ENCODE data around the gene NES.

The NES gene

DNA sequence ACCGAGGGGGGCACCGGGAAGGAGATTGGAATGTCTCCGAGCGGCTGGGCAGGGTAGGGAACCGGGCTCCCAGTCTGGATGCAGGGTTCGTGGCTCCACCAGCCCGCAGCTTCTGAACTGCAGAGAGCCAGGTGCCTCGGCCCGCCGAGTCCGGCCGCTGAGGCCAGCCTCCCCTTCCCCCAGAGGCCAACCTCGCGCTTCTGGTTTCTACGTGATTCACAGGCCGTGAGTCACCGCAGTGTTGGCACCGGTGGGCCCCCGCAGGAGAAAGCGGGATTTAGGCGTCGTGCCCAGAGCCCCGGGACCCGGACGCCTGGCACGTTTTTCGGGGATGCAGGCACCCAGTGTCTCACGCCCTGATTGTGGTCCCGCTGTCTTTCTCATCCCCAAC lies 27.7 kb upstream of the NES start:
- peak; percentile 78 for DNase-seq (ENCODE audit: low spot score)

DNA sequence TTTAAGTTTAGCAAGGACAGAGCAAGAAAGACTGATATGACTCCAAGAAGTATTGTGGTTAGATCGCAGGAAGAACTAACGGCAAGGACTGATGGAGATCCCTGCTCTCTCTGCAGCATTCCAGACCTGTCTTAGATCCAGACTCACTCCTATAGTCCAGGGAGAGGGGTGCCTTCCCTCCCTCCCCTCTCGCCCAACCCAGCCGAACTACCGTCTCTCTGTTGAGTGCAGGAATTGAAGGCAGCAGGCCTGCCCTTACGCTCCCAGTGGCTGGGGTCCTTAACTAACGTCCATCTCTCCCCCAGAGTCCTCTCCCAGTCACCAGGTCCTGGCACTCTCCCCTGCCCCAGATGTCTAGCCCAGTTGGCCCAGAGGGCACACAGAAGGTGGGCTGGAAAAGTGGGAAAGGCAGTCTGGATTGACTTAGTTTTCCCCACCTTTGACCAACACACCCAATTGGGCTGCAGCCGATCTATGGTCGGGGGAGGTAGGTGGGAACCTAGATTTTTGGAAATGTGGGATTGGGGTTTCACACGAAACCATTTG lies 27.0 kb upstream of the NES start:
- no peak for DNase-seq (ENCODE audit: low spot score)

DNA sequence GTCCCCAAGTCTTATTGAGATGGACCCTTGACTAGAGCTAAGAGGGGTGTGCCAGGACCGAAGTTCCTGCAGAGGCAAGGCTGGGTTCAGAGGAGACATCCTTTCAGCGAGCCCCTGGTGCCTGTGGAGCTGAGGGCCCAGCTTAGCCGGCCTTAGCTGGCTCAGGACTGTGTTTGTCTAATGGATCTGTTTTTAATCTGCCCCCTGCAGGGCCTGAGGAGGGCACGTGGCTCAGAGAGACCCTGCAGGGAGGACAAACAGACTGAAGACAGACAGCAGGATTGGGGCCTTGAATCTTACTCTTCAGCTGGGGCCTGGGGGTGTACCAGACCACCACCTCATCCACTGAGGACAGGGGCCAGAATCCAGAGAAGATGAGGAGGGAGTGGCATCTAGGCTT lies 26.5 kb upstream of the NES start:
- DNase-seq (ENCODE audit: low spot score), result no peak

DNA sequence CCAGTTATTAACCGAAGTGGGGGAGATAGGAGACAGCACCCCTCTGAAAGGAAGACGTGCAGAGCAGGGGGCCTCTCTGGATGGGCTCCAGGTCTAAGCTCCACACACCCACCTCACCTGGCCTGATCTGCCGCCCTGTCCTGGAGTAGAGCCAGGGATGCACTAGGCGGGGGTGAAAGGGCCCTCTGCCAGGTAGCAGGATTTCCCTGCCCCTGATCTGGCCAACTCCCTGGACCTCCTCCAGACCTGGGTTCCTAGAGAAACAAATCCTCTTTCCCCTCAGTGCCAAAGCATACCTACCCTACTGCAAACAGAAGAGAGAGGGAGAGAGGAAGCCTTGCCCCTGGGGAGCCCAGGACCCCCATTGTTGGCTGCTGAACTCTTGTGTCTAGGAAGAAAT lies 26.1 kb upstream of the NES start:
- no peak for DNase-seq (ENCODE audit: low spot score)

DNA sequence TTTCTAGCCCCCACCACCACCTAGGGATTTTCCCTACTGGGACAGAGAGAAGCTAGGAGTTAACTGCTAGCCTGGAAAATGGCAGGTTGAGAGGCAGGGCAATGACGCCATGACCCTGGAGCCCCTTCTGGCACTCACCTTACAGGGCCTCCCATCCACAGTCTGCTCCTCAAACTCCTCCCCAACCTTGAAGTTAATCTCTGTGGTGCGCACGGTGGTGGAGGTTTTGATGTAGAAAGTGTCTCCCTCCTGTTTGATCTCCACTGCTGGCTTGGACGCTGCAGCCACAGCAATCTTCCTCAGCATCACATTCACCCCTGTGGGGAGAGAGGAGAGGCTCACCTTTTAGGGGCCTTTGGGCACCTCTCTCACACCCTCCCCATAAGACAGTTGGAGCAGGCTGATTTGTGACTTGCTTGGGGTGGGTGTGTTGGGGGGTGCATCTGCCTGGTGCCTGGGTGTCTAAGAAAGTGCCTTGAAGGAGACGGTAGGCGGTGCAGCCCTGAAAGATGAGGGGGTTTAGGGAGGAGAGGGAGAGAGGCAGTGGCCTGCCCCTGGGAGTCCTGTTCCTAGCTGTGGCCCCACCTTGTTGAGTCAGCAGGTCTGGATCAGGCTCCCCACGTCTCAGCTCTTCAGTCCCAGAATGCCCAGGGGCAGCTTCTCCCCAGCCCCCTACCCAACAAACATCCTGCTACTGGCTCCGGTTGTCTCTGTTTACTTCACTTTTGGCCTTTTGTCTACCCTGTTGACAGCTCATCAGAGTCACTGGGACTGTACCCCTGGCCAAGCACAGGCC lies 23.7 kb upstream of the NES start:
- no peak for DNase-seq (ENCODE audit: low spot score)

DNA sequence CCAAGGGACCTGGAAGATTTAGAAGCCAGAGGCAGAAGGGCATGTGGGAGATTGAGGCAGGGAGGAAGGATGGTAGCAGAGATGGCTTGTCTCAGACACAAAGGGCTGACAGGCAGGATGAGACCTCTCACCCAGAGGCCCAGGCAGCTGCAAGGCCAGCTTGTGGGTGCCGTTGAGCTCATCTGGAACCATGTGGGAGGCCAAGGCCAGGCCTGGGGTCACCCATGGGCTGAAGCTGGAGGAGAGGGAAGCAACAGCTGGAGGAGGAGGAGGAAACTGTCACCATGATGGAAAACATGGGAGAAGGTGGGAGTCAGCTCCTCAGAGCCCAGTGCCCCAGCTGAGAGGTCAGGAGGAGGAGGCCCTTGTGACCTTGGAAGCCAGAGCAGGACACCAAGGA lies 21.8 kb upstream of the NES start:
- no peak for DNase-seq (ENCODE audit: low spot score)

DNA sequence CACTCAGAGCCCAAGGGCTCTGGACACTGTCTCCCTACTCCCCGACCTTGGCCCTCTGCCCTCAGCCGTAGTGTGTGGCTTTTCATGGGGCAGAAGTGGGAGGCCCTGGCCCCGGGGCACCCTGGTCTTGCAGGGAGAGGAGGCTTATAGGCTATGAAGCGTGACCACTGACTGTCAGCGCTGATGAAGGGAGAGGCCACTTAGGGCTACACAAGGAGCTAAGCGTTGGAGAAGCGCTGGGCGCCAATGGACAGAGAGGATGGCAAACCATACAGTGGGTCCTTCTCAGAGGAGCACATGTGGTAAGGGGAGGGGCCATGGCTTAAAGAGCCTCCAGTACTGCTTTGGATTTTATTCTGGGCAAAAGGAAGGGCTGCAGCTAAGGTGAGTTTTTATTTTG lies 20.3 kb upstream of the NES start:
- DNase-seq (ENCODE audit: low spot score), result no peak

DNA sequence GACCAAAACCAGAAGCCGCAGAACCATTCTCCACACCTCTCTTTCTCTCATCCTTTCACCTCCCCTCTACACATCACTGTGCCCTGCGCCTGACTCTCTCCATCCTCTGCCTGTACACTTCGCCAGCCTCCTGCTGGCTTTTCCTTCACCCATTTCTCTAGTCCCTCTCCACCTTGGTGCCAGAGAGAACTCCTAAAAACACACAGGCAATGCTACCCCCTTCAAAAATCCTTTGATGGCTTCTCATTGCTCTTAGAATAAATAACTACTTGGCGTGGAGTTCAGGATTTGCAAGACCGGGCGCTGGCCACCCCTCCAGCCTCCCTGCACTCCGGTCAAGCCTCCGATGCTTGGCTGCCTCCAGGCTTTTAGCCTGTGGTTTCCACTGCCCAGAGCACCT lies 19.5 kb upstream of the NES start:
- DNase-seq (ENCODE audit: low spot score), result no peak

DNA sequence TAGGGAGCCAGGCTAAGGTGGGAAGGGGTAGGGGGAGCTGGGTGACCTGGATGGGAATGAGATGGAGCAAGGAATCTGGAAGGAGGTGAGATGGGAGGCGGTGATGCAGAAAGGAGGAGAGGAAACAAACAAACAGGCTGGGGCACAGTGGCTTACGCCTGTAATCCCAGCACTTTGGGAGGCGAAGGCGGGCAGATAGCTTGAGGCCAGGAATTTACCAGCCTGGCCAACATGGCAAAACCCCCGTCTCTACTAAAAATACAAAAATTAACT lies 17.4 kb upstream of the NES start:
- DNase-seq (ENCODE audit: low spot score), result no peak

DNA sequence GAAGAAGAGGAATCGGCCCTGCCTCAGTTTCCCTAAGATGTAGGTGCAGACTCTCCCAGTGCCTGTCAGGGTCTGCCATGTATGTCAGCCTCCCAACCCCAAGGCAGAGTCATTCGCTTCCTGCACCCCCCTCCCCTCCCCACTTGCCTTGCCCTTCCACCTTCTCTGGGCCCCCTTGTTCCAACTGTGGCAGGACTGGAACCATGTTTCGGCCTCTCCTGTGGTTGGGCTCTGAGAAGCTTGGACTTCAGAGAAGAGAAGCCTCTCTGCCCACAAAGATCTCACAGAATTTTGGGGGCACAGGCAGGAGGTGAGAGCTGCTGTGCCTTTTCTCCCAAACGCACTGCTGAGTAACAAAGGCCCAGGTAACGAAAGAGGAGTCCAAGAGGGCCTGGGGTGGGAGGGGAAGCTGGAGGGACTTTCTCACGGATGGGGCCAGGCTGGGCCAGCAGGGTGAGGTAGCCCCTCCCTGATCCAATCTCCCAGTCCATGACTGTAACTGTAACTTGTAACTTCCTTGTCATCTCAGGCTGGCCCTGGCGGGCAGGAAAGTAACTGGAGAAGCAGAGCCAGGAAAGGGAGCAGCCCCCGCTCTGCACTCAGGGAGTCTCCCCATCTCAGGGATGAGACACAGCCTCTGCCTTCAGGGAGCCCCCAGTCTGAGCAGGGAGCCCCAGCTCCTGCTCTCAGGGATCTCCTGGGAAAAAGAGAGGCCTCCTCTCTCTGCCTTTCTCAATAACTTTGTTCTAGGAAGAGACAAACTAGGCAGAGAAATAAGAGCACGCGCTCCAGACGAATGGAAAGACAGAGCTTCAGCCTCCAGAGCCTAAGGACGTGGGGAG lies 16.9 kb upstream of the NES start:
- no peak for DNase-seq (ENCODE audit: low spot score)

DNA sequence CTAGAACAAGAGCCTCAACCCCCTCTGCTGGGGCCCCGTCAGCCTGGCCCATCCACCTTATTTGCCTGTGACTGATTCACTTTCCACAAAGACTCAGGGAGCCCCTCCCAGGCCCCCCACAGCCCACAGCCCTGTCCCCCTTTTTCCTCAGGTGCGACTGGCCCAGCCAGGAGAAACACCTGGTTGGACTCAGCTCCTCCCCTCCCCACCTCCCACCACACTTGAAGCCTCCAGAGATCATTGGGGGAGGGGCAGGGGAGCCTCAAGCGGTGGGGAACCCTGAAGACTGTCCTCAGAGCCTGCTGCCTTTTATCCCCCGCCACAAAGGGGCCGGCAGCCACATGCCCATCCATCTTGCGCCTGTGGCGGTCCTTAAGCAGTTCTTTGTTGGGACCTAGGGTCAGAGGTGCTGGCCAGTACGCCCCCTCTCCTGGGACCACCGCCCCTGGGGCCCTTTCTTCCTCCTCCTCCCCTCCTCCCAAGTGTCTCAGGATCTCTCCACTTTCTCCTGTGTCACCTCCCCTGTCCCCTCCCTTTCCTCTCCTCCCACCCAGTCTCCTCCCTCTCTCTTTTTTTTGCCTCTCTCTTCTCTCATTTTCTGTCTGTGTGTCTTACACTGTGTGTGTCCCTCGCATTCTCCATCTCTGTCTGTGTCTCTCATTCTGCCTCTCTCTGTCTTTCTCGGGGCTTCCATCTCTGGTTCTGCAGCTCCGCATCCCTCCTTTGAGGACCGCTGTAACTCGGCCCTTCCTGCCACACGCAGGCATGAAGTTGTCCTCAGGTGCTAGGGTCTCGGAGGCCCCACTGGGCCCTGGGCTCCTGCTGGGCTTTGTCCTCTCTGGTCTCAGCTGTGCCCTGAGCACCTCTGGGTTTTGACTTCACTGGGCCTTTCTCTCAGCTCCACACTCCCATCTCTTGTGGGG lies 16.0 kb upstream of the NES start:
- DNase-seq (ENCODE audit: low spot score), result no peak

DNA sequence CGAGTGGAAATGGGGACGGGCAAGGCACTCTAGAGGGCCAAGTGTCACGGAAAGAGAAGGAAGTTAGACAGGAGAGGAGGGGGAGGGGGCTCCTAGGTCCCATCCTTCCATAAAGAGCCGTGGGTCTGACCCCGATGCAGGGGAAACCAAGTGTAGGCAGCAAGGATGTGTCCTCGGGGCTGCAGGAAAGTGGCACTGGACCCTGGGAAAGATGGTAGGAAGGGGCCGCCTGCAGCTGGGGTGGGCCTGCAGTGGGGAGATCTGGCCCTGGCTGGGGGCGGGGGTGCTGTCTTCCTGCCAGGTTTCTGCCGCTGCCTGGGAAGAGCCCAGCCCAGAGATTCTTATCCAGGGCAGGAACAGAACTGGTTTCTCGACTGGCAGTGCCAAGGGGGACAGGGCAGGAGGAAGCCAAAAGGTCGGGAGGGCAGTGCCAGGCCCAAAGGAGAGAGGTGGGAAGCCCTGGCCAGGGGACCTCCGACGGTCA lies 15.3 kb upstream of the NES start:
- DNase-seq (ENCODE audit: low spot score), result no peak

DNA sequence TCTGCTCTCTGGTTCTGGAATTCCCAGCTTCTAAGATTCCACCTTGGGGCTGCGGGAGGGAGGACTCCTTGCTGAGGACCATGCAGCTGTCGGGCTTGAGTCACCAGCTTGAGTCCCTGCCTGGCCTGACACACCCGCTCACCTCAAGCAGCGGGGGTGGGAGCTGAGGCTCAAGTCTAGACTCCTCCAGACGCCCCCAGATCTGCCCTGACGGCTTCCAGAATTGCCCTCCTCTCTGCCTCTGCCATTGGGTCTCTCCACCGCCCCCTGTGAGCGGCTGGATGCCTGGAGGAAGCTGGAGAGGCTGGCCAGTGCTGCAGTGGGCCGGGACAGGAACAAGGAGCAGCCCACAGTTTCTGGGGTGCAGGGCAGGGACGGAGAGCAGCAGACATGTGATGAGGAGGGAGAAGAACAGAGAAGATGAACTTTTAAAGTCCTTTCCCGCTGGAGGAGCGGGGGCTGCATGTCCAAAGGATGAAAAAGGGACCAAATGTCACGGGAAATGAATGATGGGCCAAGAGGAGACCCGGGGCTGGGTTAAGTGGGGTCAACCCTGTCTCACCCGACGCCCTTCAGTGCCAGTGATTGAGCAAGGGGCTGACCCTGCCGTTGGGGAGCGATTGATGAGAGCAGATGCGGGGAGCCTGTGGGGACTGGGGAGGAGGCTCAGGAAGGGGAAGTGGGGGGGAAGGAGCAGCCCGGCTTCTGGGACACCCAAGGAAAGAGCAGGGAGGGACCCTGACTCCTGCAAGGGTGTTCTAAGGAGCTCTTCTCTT lies 14.6 kb upstream of the NES start:
- DNase-seq (ENCODE audit: low spot score), result no peak

DNA sequence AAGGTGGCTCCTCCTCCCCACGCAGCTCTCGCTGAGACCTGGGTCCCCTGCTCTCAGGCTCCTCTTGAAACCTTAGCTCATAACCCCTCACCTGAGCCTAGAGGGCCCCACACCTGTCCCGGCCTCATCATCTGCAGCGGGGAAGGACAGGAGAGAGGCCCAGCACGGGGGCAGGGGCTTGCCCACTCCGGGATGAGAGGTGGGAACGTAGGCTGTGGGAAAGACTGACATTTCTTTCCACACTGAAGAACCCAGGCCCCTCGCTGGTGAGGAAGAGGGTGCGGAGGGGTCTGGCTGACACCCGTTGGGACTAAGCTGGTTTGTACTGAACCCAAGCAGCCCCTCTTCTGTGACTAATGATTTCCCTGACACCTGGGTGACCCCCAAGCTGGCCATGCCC lies 14.0 kb upstream of the NES start:
- no peak for DNase-seq (ENCODE audit: low spot score)

DNA sequence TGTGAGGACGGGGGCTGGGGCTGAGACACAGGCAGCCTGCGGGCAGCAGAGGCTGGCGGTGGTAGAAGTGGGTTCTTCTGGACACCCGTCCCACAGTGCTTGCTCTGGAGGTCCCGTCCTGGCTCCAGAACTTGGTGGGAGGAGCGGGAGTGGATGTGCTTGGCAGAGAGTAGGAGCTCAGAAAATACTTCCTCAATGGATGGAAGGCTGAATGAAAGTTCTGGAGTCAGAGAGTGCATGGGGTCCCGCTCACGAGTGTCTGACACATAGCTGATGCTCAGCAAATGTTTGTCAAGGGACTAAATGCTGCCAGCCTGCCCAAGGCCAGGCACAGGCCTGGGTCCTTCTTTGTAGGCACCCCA lies 13.4 kb upstream of the NES start:
- no peak for DNase-seq (ENCODE audit: low spot score)

DNA sequence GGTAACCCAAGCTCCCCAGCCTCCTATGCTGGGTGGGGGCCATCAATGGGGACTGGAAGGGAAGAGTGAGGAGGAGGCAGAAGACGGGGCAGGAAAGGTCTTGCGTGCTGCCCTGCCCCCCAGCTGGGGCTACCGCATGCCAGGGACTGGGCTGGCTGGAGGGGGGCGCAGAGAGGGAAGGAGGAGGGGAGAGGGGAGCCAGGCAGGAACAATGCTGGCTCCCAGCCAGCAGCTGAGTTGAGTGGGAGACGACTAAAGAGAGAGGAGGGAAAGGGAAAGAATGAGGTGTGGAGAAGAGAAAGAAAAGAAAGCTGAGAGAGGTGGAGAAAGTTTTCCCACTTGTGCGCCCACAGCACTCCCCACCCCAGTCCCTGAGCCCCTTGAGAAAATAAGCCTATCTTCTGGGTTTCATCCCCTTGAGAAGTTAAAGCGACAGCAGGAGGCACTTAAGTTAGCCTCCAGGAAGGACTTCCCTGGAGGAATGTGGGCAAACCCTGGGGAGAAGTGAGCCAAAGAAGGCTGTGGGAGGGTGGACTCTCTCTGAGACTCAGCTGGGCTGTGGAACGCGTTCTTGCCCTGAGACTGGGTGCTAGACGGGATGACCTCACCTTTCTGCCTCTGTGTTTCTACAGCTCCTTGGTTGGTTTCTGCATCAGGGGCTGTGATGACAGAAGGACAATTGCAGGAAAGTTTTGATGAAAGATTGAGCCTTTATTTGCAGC lies 12.9 kb upstream of the NES start:
- DNase-seq (ENCODE audit: low spot score), result peak; percentile 52

DNA sequence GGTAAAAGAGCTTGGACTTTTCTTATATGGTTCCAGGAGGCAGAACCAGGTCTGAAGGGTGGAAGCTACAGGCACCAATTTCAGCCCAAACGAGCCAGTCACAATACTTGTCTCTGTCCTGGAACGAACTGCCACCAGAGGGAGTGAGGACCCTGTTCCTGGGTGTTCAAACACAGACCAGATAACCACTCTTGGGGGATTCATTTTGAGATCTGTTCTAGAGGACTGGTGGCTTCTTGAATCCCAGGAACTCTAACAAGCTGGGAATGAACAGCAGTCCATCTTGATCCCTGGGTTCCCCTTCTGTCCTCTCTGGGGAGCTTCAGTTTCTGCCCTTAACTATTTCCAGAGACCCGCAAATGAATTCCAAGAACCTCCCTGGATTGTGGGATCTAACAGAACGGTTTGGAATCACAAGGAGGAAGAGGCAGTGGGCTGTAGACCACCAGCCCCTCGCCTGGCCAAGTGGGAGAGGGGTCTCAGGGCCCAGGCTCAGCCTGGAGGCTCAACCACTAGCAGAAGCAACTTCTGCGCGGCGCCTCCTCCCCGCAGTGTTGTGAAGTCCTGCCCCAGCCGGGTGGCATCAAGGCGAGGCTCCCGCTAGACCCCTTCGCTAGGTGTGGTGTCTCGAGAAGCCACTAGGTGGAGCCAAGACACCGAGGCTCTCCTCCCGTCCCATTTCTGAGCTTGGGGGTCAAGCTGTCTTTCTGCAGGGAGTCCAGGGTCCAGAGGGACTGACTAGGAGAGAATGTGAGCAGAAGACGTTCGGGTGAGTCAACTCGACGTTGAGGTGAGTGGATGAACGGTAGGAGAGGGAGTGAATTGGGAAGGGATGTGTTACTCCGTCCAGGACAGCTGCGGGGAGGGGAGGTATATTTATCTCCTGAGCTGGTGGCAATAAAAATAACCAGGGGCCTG lies 12.1 kb upstream of the NES start:
- peak; percentile 92 for DNase-seq (ENCODE audit: low spot score)

DNA sequence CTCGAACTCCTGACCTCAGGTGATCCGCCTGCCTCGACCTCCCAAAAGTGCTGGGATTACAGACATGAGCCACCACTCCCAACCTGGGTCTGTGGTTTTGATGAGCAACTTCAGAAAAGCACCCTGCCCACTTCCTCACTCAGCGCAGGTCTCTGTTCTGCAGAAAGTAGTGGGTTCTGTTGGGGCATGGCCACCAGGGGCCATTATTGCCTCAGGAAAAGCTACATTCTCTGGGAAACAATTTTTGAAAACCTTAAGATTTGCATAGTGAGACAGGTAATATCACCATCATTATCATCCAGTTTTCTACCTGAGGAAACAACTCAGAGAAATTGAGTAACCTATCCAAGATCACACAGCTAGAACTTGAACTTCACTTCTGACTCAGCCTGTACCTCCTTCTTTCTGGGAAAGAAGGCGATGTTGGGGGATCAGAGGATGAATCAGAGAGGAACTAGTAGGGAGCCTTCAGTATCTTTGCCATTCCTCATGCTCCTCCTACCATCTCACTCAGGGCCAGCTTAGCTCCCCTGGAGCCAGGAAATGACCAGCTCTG lies 7.1 kb upstream of the NES start:
- no peak for DNase-seq (ENCODE audit: low spot score)

DNA sequence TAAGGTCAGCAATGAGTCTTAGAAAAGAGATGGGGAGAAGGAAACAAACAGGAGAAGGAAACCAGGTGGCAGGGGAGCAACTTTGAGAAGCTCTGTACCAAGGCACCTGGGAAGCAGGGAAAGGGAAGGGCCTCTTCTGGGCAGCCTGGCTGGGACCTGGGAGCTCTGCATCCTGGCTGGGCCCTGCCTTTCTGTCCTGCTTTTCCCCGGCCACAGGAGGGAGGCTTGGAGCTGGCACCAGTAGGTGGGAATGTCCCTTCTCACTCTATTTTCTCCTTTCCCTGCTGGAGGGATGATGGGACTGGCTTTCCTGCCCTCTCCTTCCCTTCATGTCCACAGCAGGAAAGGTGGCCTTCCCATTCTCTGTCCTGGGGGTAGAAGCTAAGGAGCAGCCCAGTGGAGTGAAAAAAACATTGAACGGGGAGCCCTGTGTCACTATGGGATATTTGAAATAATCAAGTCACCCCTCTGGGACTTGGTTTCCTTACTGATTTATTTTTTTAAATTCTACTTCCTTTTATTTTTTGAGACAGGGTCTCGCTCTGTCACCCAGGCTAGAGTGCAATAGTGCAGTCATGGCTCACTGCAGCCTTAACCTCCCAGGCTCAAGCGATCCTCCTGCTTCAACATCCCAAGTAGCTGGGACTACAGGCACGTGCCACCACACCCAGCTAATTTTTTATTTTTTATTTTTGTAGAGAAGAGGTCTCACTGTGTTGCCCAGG lies 5.1 kb upstream of the NES start:
- DNase-seq (ENCODE audit: low spot score), result no peak

Measured in GM03348 (cell line).